GM12878 (cell line): ENCODE data around the gene SLC12A5. TPM values are rescaled to one million over a fixed set of nuclear protein-coding genes. Genes with fewer than 3 reads are reported as not detected.

Experiments
- ATAC-seq: fragments of 200-7000 bp; cut with Tn5 transposase; 3 replicates; pipeline ENCODE4 v1.9.1; 2020; ENCODE audit warnings: mild to moderate bottlenecking, moderate library complexity
- BruUV-seq: library from RNA; stranded (reverse); fragments of 400-500 nt; replicated peaks from 2 replicates; lab custom pipeline; 2021; lab: Mats Ljungman, UMichigan
- CTCF ChIA-PET: fragments of 300-600 bp; sonication (Branson Sonifier 250); formaldehyde crosslinking; extraction: SDS; loops from one replicate; lab custom pipeline; 2021; ENCODE audit warnings: inconsistent platforms; lab: Yijun Ruan, JAX
- POLR2A ChIA-PET: fragments of 350-600 bp; formaldehyde crosslinking; extraction: SDS; loops from one replicate; lab custom pipeline; 2021; ENCODE audit warnings: inconsistent platforms; lab: Charles Lee
- RAD21 ChIA-PET: fragments of 300-600 bp; sonication (Branson Sonifier 250); formaldehyde crosslinking; loops from one replicate; lab custom pipeline; 2023; ENCODE audit warnings: antibody characterized with exemption; ENCODE audit not compliant: unreplicated experiment; lab: Charles Lee
- SMC1A ChIA-PET: fragments of 300-600 bp; sonication (Branson Sonifier 250); formaldehyde crosslinking; loops from one replicate; lab custom pipeline; 2023; ENCODE audit not compliant: unreplicated experiment, uncharacterized antibody; lab: Charles Lee
- DNase-seq: peaks from one replicate; pipeline ENCODE4 v3.0.0-alpha.2; 2011; ENCODE audit warnings: low read depth, low spot score
- FAIRE-seq: peaks from 3 replicates; lab custom pipeline; 2011; peaks lifted over from hg19 to GRCh38; lab: Jason Lieb, UNC
- H2AFZ ChIP-seq: 2 replicates; pipeline ENCODE4 v1.6.0; 2011; ENCODE audit warnings: low read depth, low read length, control low read depth; ENCODE audit not compliant: control insufficient read depth
- H3K27ac ChIP-seq: 2 replicates; pipeline ENCODE4 v1.5.1; 2011; ENCODE audit warnings: control low read depth; ENCODE audit not compliant: control insufficient read depth, insufficient read depth
- H3K27me3 ChIP-seq, 2 experiments: replicated peaks in 1 of 2; 2 replicates each; pipeline versions ENCODE4 v1.6.0 to v1.6.1; 2011; ENCODE audit warnings: low read length in 1 of 2; ENCODE audit not compliant: control insufficient read depth in 2 of 2, insufficient read depth in 2 of 2
- H3K36me3 ChIP-seq, 2 experiments: 2 replicates each; pipeline ENCODE4 v1.5.1; 2011; ENCODE audit warnings: low read length in 1 of 2; ENCODE audit not compliant: control insufficient read depth in 2 of 2, insufficient read depth in 2 of 2
- H3K4me1 ChIP-seq: 2 replicates; pipeline ENCODE4 v1.6.1; 2011; ENCODE audit warnings: mild to moderate bottlenecking, low read length, moderate library complexity, mixed read lengths; ENCODE audit not compliant: control insufficient read depth, insufficient read depth
- H3K4me2 ChIP-seq: 2 replicates; pipeline ENCODE4 v1.6.0; 2011; ENCODE audit warnings: control low read depth; ENCODE audit not compliant: control insufficient read depth, insufficient read depth
- H3K4me3 ChIP-seq: fragments of 200-600 bp; sonication (generic); 2 replicates; pipeline ENCODE4 v1.5.1; 2016
- H3K79me2 ChIP-seq: 2 replicates; pipeline ENCODE4 v1.6.0; 2011; ENCODE audit warnings: low read length; ENCODE audit not compliant: control insufficient read depth, insufficient read depth
- H3K9ac ChIP-seq: 2 replicates; pipeline ENCODE4 v1.8.0; 2011; ENCODE audit warnings: low read length, control low read depth, mixed read lengths; ENCODE audit not compliant: control insufficient read depth, insufficient read depth
- H3K9me3 ChIP-seq: replicated peaks from 3 replicates; pipeline ENCODE4 v1.5.1; 2011; ENCODE audit warnings: mild to moderate bottlenecking, low read length; ENCODE audit not compliant: control insufficient read depth, insufficient read depth
- H4K20me1 ChIP-seq: 2 replicates; pipeline ENCODE4 v1.6.0; 2011; ENCODE audit not compliant: control insufficient read depth, insufficient read depth
- DPF2 ChIP-seq: fragments of 450-650 bp; IDR thresholded peaks from 2 replicates; pipeline ENCODE4 v1.6.1; 2017; ENCODE audit warnings: mild to moderate bottlenecking
- IRF5 ChIP-seq: fragments of 450-650 bp; IDR thresholded peaks from 2 replicates; pipeline ENCODE4 v1.6.1; 2017; ENCODE audit warnings: borderline replicate concordance
- RELA ChIP-seq: fragments of 450-650 bp; IDR thresholded peaks from 2 replicates; pipeline ENCODE4 v1.8.0; 2014; ENCODE audit warnings: borderline replicate concordance; ENCODE audit not compliant: partially characterized antibody
- TCF7 ChIP-seq: IDR thresholded peaks from 2 replicates; pipeline ENCODE4 v1.6.1; 2014; ENCODE audit warnings: antibody characterized with exemption, borderline replicate concordance
- WGBS: methylation state at CpG from one replicate; pipeline ENCODE4 v1.1.6; 2016; ENCODE audit warnings: low lambda C conversion rate; ENCODE audit not compliant: insufficient replicate concordance, insufficient coverage; ENCODE audit errors: missing lambda C conversion rate; 5-methylcytosine and 5-hydroxymethylcytosine counted together
- in situ Hi-C: fragments of 300-500 bp; cut with MboI; formaldehyde crosslinking; loops from 9 replicates; pipeline ENCODE4 v1.14.3; 2018; ENCODE audit warnings: mixed read lengths
- intact Hi-C: fragments of 100-400 bp; cut with micrococcal nuclease; formaldehyde crosslinking; loops from one replicate; pipeline ENCODE4 v1.14.2; 2022; ENCODE audit not compliant: unreplicated experiment
- polyA plus RNA-seq, 11 experiments: library from polyadenylated mRNA; depleted of rRNA in 4 of 11; unstranded in 6 of 11; stranded (reverse) in 5 of 11; fragments of >200 nt; fragmentation: Nextera tagmentation in 4 of 11; fragmentation: Illumina TruSeq in 1 of 11; extraction: Ambion mirVana in 4 of 11; extraction: Trizol in 1 of 11; gene quantifications; 1 replicate in 1 of 11; 2 replicates in 10 of 11; pipeline versions ENCODE4 v1.2.1 to v1.2.3, GENCODE V29; 2011 to 2016; ENCODE audit warnings: inconsistent platforms in 2 of 11, missing spikeins in 2 of 11, low read depth in 1 of 11
- total RNA-seq, 4 experiments: library from RNA; depleted of rRNA in 3 of 4; stranded (reverse); fragments of >200 nt in 3 of 4; fragmentation: Illumina TruSeq in 1 of 4; extraction: Trizol in 1 of 4; gene quantifications; 2 replicates each; pipeline versions ENCODE4 v1.2.1 to v1.2.3, GENCODE V29; 2013 to 2021
- TF ChIP-seq, protein P1 (sequence below): IDR thresholded peaks from 2 replicates; pipeline ENCODE4 v1.6.1; 2011; ENCODE audit warnings: borderline replicate concordance, low read depth, mild to moderate bottlenecking, moderate library complexity, mixed read lengths, low read length; ENCODE audit not compliant: insufficient read depth; ENCODE audit errors: extremely low read length
- TF ChIP-seq, protein P2 (sequence below): IDR thresholded peaks from 2 replicates; pipeline ENCODE4 v1.6.1; 2012; ENCODE audit warnings: improper control_type of control experiment, low read depth, low read length; ENCODE audit not compliant: insufficient replicate concordance

The SLC12A5 gene
- total and polyA plus RNA-seq, 10 of the 15 experiments (the other 5 are each of a cell fraction or from before 2014, with no cell fraction given), result 0.26 to 2.7 (median 1.2) TPM

DNA sequence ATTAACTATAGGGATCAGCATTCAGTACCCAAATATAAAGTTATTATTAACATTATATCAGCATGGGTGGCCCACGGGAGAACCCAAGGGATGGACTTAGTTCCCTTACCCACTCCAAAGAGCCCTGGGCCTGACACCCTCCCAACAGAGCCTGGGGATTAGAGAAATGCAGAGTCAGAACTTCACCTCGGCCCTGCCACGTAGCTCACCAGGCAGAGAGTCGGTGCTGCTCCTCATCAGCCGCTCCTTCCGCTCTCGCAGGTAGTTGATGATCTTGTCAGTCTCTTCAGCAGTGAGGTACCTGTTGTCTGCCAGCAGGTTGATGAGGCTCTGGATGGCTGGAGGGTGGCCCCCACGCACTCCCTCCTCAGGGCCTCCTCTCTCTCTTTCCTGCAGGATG, 34.1 kb downstream of the SLC12A5 start:
- POLR2A ChIA-PET, result no interaction called here
- Histone ChIP-seq H2AFZ (no peak overlapping the region), H3K27me3 (no peaks in the 10 kb centered on the region), H3K4me3 (no peak overlapping the region), H3K36me3 (peaks cover 13 to 53% of the 10 kb centered on the region in 2 experiments), H3K9ac (no peak overlapping the region), H3K4me2 (no peak overlapping the region), H3K4me1 (peaks cover 22% of the 10 kb centered on the region; the same call in 1 of the 2 replicates), H3K79me2 (no peaks in the 10 kb centered on the region), H3K9me3 (no peaks in the 10 kb centered on the region; the same call in 2 of the 3 replicates), H4K20me1 (no peaks in the 10 kb centered on the region; the same call in 1 of the 2 replicates), H3K27ac (peak overlapping the region; percentile 6; the same call in 1 of the 2 replicates)
- RAD21 ChIA-PET, result no interaction called here
- SMC1A ChIA-PET, result no interaction called here
- no peak for DNase-seq
- CTCF ChIA-PET, result no interaction called here
- intact Hi-C loops, result no loop called here
- BruUV-seq, result no TSS peak
- in situ Hi-C loops, result no loop called here
- ATAC-seq, result no peak
- WGBS, result 100% methylated on average over 8 of the region's 8 CpGs
- TF ChIP-seq, protein P1, sequence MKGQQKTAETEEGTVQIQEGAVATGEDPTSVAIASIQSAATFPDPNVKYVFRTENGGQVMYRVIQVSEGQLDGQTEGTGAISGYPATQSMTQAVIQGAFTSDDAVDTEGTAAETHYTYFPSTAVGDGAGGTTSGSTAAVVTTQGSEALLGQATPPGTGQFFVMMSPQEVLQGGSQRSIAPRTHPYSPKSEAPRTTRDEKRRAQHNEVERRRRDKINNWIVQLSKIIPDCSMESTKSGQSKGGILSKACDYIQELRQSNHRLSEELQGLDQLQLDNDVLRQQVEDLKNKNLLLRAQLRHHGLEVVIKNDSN, result no peak
- TF ChIP-seq IRF5, result no peak
- no peak for TF ChIP-seq TCF7
- TF ChIP-seq, protein P2, sequence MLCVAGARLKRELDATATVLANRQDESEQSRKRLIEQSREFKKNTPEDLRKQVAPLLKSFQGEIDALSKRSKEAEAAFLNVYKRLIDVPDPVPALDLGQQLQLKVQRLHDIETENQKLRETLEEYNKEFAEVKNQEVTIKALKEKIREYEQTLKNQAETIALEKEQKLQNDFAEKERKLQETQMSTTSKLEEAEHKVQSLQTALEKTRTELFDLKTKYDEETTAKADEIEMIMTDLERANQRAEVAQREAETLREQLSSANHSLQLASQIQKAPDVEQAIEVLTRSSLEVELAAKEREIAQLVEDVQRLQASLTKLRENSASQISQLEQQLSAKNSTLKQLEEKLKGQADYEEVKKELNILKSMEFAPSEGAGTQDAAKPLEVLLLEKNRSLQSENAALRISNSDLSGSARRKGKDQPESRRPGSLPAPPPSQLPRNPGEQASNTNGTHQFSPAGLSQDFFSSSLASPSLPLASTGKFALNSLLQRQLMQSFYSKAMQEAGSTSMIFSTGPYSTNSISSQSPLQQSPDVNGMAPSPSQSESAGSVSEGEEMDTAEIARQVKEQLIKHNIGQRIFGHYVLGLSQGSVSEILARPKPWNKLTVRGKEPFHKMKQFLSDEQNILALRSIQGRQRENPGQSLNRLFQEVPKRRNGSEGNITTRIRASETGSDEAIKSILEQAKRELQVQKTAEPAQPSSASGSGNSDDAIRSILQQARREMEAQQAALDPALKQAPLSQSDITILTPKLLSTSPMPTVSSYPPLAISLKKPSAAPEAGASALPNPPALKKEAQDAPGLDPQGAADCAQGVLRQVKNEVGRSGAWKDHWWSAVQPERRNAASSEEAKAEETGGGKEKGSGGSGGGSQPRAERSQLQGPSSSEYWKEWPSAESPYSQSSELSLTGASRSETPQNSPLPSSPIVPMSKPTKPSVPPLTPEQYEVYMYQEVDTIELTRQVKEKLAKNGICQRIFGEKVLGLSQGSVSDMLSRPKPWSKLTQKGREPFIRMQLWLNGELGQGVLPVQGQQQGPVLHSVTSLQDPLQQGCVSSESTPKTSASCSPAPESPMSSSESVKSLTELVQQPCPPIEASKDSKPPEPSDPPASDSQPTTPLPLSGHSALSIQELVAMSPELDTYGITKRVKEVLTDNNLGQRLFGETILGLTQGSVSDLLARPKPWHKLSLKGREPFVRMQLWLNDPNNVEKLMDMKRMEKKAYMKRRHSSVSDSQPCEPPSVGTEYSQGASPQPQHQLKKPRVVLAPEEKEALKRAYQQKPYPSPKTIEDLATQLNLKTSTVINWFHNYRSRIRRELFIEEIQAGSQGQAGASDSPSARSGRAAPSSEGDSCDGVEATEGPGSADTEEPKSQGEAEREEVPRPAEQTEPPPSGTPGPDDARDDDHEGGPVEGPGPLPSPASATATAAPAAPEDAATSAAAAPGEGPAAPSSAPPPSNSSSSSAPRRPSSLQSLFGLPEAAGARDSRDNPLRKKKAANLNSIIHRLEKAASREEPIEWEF, result no peak
- no peak for TF ChIP-seq RELA
- TF ChIP-seq DPF2, result no peak
- FAIRE-seq, result no peak
